SK-N-SH treated with all-trans-retinoic acid at 6 μM for 48 hours (cell line): ENCODE results near the gene ZNHIT2.

Experiments used
- ATAC-seq: fragments of 200-7000 bp; cut with Tn5 transposase; 3 replicates; pipeline ENCODE4 v1.9.1; 2020; ENCODE audit warnings: mild to moderate bottlenecking, moderate library complexity
- ARNTL ChIP-seq: fragments of 450-650 bp; formaldehyde crosslinking; IDR thresholded peaks from 2 replicates; pipeline ENCODE4 v1.5.0; 2020; ENCODE audit warnings: low read depth, mild to moderate bottlenecking, moderate library complexity, borderline replicate concordance
- BACH2 ChIP-seq: fragments of 250-450 bp; sonication (Bioruptor Pico); IDR thresholded peaks from 2 replicates; pipeline ENCODE4 v1.9.0; 2021; ENCODE audit warnings: mild to moderate bottlenecking, borderline replicate concordance
- CREB5 ChIP-seq: fragments of 250-450 bp; sonication (Bioruptor Pico); IDR thresholded peaks from 2 replicates; pipeline ENCODE4 v1.5.1; 2020; ENCODE audit warnings: low read depth, mild to moderate bottlenecking, moderate library complexity
- CSDC2 ChIP-seq: fragments of 250-450 bp; sonication (Bioruptor Pico); IDR thresholded peaks from 2 replicates; pipeline ENCODE4 v1.5.0; 2020; ENCODE audit warnings: mild to moderate bottlenecking, moderate library complexity
- CSRNP3 ChIP-seq: fragments of 250-450 bp; sonication (Bioruptor Pico); IDR thresholded peaks from 2 replicates; pipeline ENCODE4 v1.5.1; 2021; ENCODE audit warnings: mild to moderate bottlenecking, moderate library complexity
- ESRRG ChIP-seq: fragments of 250-450 bp; sonication (Bioruptor Pico); IDR thresholded peaks from 2 replicates; pipeline ENCODE4 v1.6.1; 2021; ENCODE audit warnings: mild to moderate bottlenecking
- ISL1 ChIP-seq: fragments of 250-450 bp; sonication (Bioruptor Pico); IDR thresholded peaks from 2 replicates; pipeline ENCODE4 v2.1.2; 2022; ENCODE audit warnings: mild to moderate bottlenecking, moderate library complexity
- OSR1 ChIP-seq: fragments of 250-450 bp; sonication (Bioruptor Pico); IDR thresholded peaks from 2 replicates; pipeline ENCODE4 v1.8.0; 2022; ENCODE audit warnings: moderate library complexity, mild to moderate bottlenecking, inconsistent platforms
- PATZ1 ChIP-seq: fragments of 250-450 bp; sonication (Bioruptor Pico); IDR thresholded peaks from 2 replicates; pipeline ENCODE4 v1.8.0; 2020; ENCODE audit warnings: mild to moderate bottlenecking, moderate library complexity, borderline replicate concordance
- POU6F1 ChIP-seq: fragments of 250-450 bp; sonication (Bioruptor Pico); IDR thresholded peaks from 2 replicates; pipeline ENCODE4 v1.8.0; 2021; ENCODE audit warnings: low read depth, mild to moderate bottlenecking, moderate library complexity, borderline replicate concordance
- PPARA ChIP-seq: fragments of 250-450 bp; sonication (Bioruptor Pico); IDR thresholded peaks from 2 replicates; pipeline ENCODE4 v1.5.0; 2020; ENCODE audit warnings: mild to moderate bottlenecking, borderline replicate concordance
- RARB ChIP-seq: fragments of 250-450 bp; sonication (Bioruptor Pico); IDR thresholded peaks from 2 replicates; pipeline ENCODE4 v1.8.0; 2021; ENCODE audit warnings: mild to moderate bottlenecking, moderate library complexity
- SNAI2 ChIP-seq: fragments of 250-450 bp; sonication (Bioruptor Pico); IDR thresholded peaks from 2 replicates; pipeline ENCODE4 v1.5.0; 2020; ENCODE audit warnings: mild to moderate bottlenecking, moderate library complexity
- TCF4 ChIP-seq: fragments of 250-450 bp; sonication (Bioruptor Pico); IDR thresholded peaks from 2 replicates; pipeline ENCODE4 v1.8.0; 2021; ENCODE audit warnings: mild to moderate bottlenecking, moderate library complexity, borderline replicate concordance
- TOX ChIP-seq: fragments of 250-450 bp; sonication (Bioruptor Pico); IDR thresholded peaks from 2 replicates; pipeline ENCODE4 v1.8.0; 2021; ENCODE audit warnings: mild to moderate bottlenecking, moderate library complexity, borderline replicate concordance
- TSHZ2 ChIP-seq: fragments of 250-450 bp; sonication (Bioruptor Pico); IDR thresholded peaks from 2 replicates; pipeline ENCODE4 v1.5.0; 2020; ENCODE audit warnings: mild to moderate bottlenecking, moderate library complexity
- ZC3H10 ChIP-seq: fragments of 250-450 bp; sonication (Bioruptor Pico); IDR thresholded peaks from 2 replicates; pipeline ENCODE4 v1.5.1; 2021; ENCODE audit warnings: mild to moderate bottlenecking, moderate library complexity
- ZFP3 ChIP-seq: fragments of 250-450 bp; sonication (Bioruptor Pico); IDR thresholded peaks from 2 replicates; pipeline ENCODE4 v1.5.0; 2020; ENCODE audit warnings: mild to moderate bottlenecking, moderate library complexity
- ZFP30 ChIP-seq: fragments of 450-650 bp; formaldehyde crosslinking; IDR thresholded peaks from 2 replicates; pipeline ENCODE4 v1.5.0; 2022; ENCODE audit warnings: mild to moderate bottlenecking, moderate library complexity
- ZNF565 ChIP-seq: fragments of 450-650 bp; formaldehyde crosslinking; conservative IDR thresholded peaks from 2 replicates; pipeline ENCODE4 v1.5.0; 2020; ENCODE audit warnings: low read depth, mild to moderate bottlenecking, moderate library complexity
- ZNF70 ChIP-seq: fragments of 450-650 bp; formaldehyde crosslinking; IDR thresholded peaks from 2 replicates; pipeline ENCODE4 v1.5.0; 2020; ENCODE audit warnings: mild to moderate bottlenecking, moderate library complexity
- ZNF8 ChIP-seq: fragments of 450-650 bp; formaldehyde crosslinking; IDR thresholded peaks from 2 replicates; pipeline ENCODE4 v1.5.0; 2020; ENCODE audit warnings: mild to moderate bottlenecking, moderate library complexity

Gene ZNHIT2

GRCh38 chr11:65163684-65164083 is 46.2 kb upstream of the ZNHIT2 start:
- TF ChIP-seq TSHZ2 (CRISPR knock-in tag) (no peak), PPARA (CRISPR knock-in tag) (no peak), TCF4 (CRISPR knock-in tag) (no peak), PATZ1 (CRISPR knock-in tag) (no peak), ZNF8 (CRISPR knock-in tag) (no peak), ZNF565 (CRISPR knock-in tag) (no peak), ZFP3 (CRISPR knock-in tag) (no peak), SNAI2 (CRISPR knock-in tag) (no peak), ZC3H10 (no peak), BACH2 (no peak), TOX (CRISPR knock-in tag) (no peak), ZFP30 (CRISPR knock-in tag) (no peak), POU6F1 (CRISPR knock-in tag) (no peak), ARNTL (CRISPR knock-in tag) (no peak), ZNF70 (CRISPR knock-in tag) (no peak), OSR1 (CRISPR knock-in tag) (no peak), ESRRG (CRISPR knock-in tag) (no peak), CREB5 (CRISPR knock-in tag) (no peak)

GRCh38 chr11:65160643-65161042 is 43.1 kb upstream of the ZNHIT2 start:
- TF ChIP-seq ESRRG (CRISPR knock-in tag) (no peak), ZFP30 (CRISPR knock-in tag) (no peak), PPARA (CRISPR knock-in tag) (no peak), TSHZ2 (CRISPR knock-in tag) (no peak), CSRNP3 (no peak), ISL1 (CRISPR knock-in tag) (no peak), ZFP3 (CRISPR knock-in tag) (no peak), RARB (CRISPR knock-in tag) (no peak), TOX (CRISPR knock-in tag) (no peak), ZC3H10 (no peak), CSDC2 (no peak), BACH2 (no peak), ZNF8 (CRISPR knock-in tag) (no peak)
- ATAC-seq, result no peak

More at GRCh38 chr11:65163684-65164083, 46.2 kb upstream of the ZNHIT2 start:
- ATAC-seq, result no peak
